Daoy (cell line): Measurements from ENCODE around the gene RNFT2. TPM values are rescaled to one million over a fixed set of nuclear protein-coding genes. Genes with fewer than 3 reads are reported as not detected.

Experiments
- total RNA-seq: library from RNA; depleted of rRNA; stranded (reverse); fragments of >200 nt; shearing (Covaris generic); gene quantifications from 2 replicates; pipeline ENCODE4 v1.2.3, GENCODE V29; 2014; rRNA removed

The RNFT2 gene
- total RNA-seq, 1 experiment from 2014 or later: 11.4 TPM

Other genes with a start within 250 kb of the RNFT2 start
- gene MAP1LC3B2, start 178.9 kb upstream of the RNFT2 start, total RNA-seq: 0.17 TPM in 1 of 2 replicates, not detected in the other
- gene SPRING1, start 246 bp upstream of the RNFT2 start, total RNA-seq: 38.9 and 53.5 TPM in 2 replicates
- gene HRK, start 143.1 kb downstream of the RNFT2 start, total RNA-seq: 0.29 TPM in 1 of 2 replicates, not detected in the other
- 13.2 and 14.6 TPM in 2 replicates for gene FBXW8, start 172.6 kb downstream of the RNFT2 start, total RNA-seq